Duodenal mucosa (tissue), 2 donors: ENCODE results near the gene SNAPC5.

Experiments
- H3K27ac ChIP-seq: one replicate; pipeline ENCODE4 v1.7.0; 2013; ENCODE audit warnings: low read depth, low read length
- H3K27me3 ChIP-seq, 2 donors: one replicate each; pipeline ENCODE4 v1.7.0; 2013; ENCODE audit warnings: low read length in 2 of 2, control low read depth in 1 of 2; ENCODE audit not compliant: insufficient read depth in 2 of 2, control insufficient read depth in 1 of 2
- H3K36me3 ChIP-seq, 2 donors: one replicate each; pipeline ENCODE4 v1.7.0; 2013; ENCODE audit warnings: low read length in 2 of 2, control low read depth in 1 of 2; ENCODE audit not compliant: insufficient read depth in 2 of 2, control insufficient read depth in 1 of 2
- H3K4me1 ChIP-seq, 2 donors: one replicate each; pipeline ENCODE4 v1.7.0; 2013; ENCODE audit warnings: low read length in 2 of 2, control low read depth in 1 of 2; ENCODE audit not compliant: insufficient read depth in 2 of 2, control insufficient read depth in 1 of 2
- H3K4me3 ChIP-seq, 2 donors: one replicate each; pipeline ENCODE4 v1.7.0; 2013; ENCODE audit warnings: low read length in 2 of 2, low read depth in 1 of 2
- H3K9ac ChIP-seq, 2 donors: one replicate each; pipeline ENCODE4 v1.7.0; 2013; ENCODE audit warnings: low read length in 2 of 2, low read depth in 1 of 2
- H3K9me3 ChIP-seq, 2 donors: one replicate each; pipeline ENCODE4 v1.7.0; 2013; ENCODE audit warnings: low read length in 2 of 2, control low read depth in 1 of 2; ENCODE audit not compliant: control insufficient read depth in 1 of 2

The SNAPC5 gene

GRCh38 chr15:66497502-66498455 lies at the start of gene SNAPC5:
Gene SNAPC5 (minus strand): TSS chr15:66497762. CDS start chr15:66497731, 31 bp downstream.
- Histone ChIP-seq H3K27me3 (no peaks in the 10 kb centered on the region), H3K9me3 (no peaks in the 10 kb centered on the region), H3K4me1 (peaks cover 10 to 19% of the 10 kb centered on the region in 2 donors), H3K9ac (peak within 1 kb of the TSS; percentile 92 to 98), H3K36me3 (peaks cover 37 to 68% of the 10 kb centered on the region in 2 donors), H3K27ac (peak within 1 kb of the TSS; percentile 79), H3K4me3 (peak within 1 kb of the TSS; percentile 98 to 99)

GRCh38 chr15:66545255-66545654 lies 47.7 kb upstream of the SNAPC5 start:
- Histone ChIP-seq H3K9me3 (no peaks in the 10 kb centered on the region), H3K36me3 (peaks cover 0 to 9% of the 10 kb centered on the region in 2 donors), H3K4me1 (no peaks in the 10 kb centered on the region), H3K4me3 (no peak overlapping the region), H3K27ac (no peak overlapping the region), H3K9ac (no peak overlapping the region), H3K27me3 (no peaks in the 10 kb centered on the region)

GRCh38 chr15:66542896-66543295 lies 45.3 kb upstream of the SNAPC5 start:
- no peaks in the 10 kb centered on the region for H3K4me1 ChIP-seq
- H3K27ac ChIP-seq, result no peak overlapping the region
- peaks cover 0 to 9% of the 10 kb centered on the region in 2 donors for H3K36me3 ChIP-seq
- H3K27me3 ChIP-seq, result no peaks in the 10 kb centered on the region
- H3K4me3 ChIP-seq, result no peak overlapping the region
- no peak overlapping the region for H3K9ac ChIP-seq
- no peaks in the 10 kb centered on the region for H3K9me3 ChIP-seq

- no peak overlapping the region for H3K9ac ChIP-seq
- no peaks in the 10 kb centered on the region for H3K9me3 ChIP-seq
- peaks cover 0 to 13% of the 10 kb centered on the region in 2 donors for H3K36me3 ChIP-seq
- H3K27me3 ChIP-seq, result no peaks in the 10 kb centered on the region
- no peak overlapping the region for H3K27ac ChIP-seq
- H3K4me3 ChIP-seq, result no peak overlapping the region
- H3K4me1 ChIP-seq, result no peaks in the 10 kb centered on the region
These were observed 37.5 kb upstream of the SNAPC5 start for GRCh38 chr15:66535056-66535455.

- Histone ChIP-seq H3K4me3 (no peak overlapping the region), H3K9me3 (no peaks in the 10 kb centered on the region), H3K27me3 (no peaks in the 10 kb centered on the region), H3K36me3 (peaks cover 5 to 18% of the 10 kb centered on the region in 2 donors), H3K4me1 (no peaks in the 10 kb centered on the region), H3K9ac (no peak overlapping the region), H3K27ac (no peak overlapping the region)
These were observed 27.3 kb upstream of the SNAPC5 start for GRCh38 chr15:66524838-66525237.

- Histone ChIP-seq H3K36me3 (peaks cover 0 to 15% of the 10 kb centered on the region in 2 donors), H3K9me3 (no peaks in the 10 kb centered on the region)
These were observed 26.4 kb upstream of the SNAPC5 start for GRCh38 chr15:66523926-66524325.

GRCh38 chr15:66515901-66516322 lies 18.4 kb upstream of the SNAPC5 start:
- H3K27me3 ChIP-seq, result no peaks in the 10 kb centered on the region
- H3K27ac ChIP-seq, result no peak overlapping the region
- H3K4me1 ChIP-seq, result no peaks in the 10 kb centered on the region
- peaks cover 0 to 22% of the 10 kb centered on the region in 2 donors for H3K36me3 ChIP-seq
- no peak overlapping the region for H3K9ac ChIP-seq
- no peak overlapping the region for H3K4me3 ChIP-seq
- no peaks in the 10 kb centered on the region for H3K9me3 ChIP-seq

More at GRCh38 chr15:66523926-66524325, 26.4 kb upstream of the SNAPC5 start:
- Histone ChIP-seq H3K9ac (no peak overlapping the region), H3K4me1 (no peaks in the 10 kb centered on the region), H3K27ac (no peak overlapping the region), H3K27me3 (no peaks in the 10 kb centered on the region), H3K4me3 (no peak overlapping the region)

- Histone ChIP-seq H3K36me3 (peaks cover 0 to 22% of the 10 kb centered on the region in 2 donors), H3K9me3 (no peaks in the 10 kb centered on the region), H3K4me3 (no peak overlapping the region), H3K4me1 (no peaks in the 10 kb centered on the region), H3K27me3 (no peaks in the 10 kb centered on the region), H3K27ac (no peak overlapping the region), H3K9ac (no peak overlapping the region)
These were observed 17.0 kb upstream of the SNAPC5 start for GRCh38 chr15:66514586-66514985.

- Histone ChIP-seq H3K27ac (no peak overlapping the region), H3K9ac (no peak overlapping the region), H3K4me3 (no peak overlapping the region), H3K27me3 (no peaks in the 10 kb centered on the region), H3K9me3 (no peaks in the 10 kb centered on the region), H3K4me1 (peaks cover 8 to 12% of the 10 kb centered on the region in 2 donors), H3K36me3 (no peaks in the 10 kb centered on the region)
These were observed 10.8 kb upstream of the SNAPC5 start for GRCh38 chr15:66508293-66508883.

GRCh38 chr15:66505818-66506217 lies 8.3 kb upstream of the SNAPC5 start:
- H3K4me1 ChIP-seq, result peaks cover 19 to 22% of the 10 kb centered on the region in 2 donors
- no peaks in the 10 kb centered on the region for H3K27me3 ChIP-seq
- H3K9me3 ChIP-seq, result no peaks in the 10 kb centered on the region
- peak overlapping the region; percentile 97 to 98 for H3K4me3 ChIP-seq
- peak overlapping the region; percentile 91 to 94 for H3K9ac ChIP-seq
- H3K27ac ChIP-seq, result no peak overlapping the region
- H3K36me3 ChIP-seq, result peaks cover 19 to 25% of the 10 kb centered on the region in 2 donors
